Measurements from ENCODE around the gene CACNA1H.
A peak's percentile ranks its signal among the peaks of the same experiment; 100 is the strongest.

Gene CACNA1H

GRCh38 chr16:1152651-1153259, at the start of gene CACNA1H:
Gene CACNA1H (plus strand): TSS chr16:1153106. CDS start chr16:1153738, 632 bp downstream.
- peak; percentile 30 to 62 for DNase-seq (ENCODE audit: low read depth in 2 of 2)

GRCh38 chr16:1103636-1103980, 49.3 kb upstream of the CACNA1H start:
- DNase-seq (ENCODE audit: low read depth in 2 of 2) = no peak

- DNase-seq (ENCODE audit: low read depth in 2 of 2) = peak in 1 of 2 donors; percentile 21
These were observed 46.9 kb upstream of the CACNA1H start for GRCh38 chr16:1105888-1106620.

GRCh38 chr16:1106659-1107058, 46.2 kb upstream of the CACNA1H start:
- no peak for DNase-seq (ENCODE audit: low read depth in 2 of 2)

- no peak for DNase-seq (ENCODE audit: low read depth in 2 of 2)
These were observed 45.8 kb upstream of the CACNA1H start for GRCh38 chr16:1107141-1107540.

GRCh38 chr16:1107731-1108130, 45.2 kb upstream of the CACNA1H start:
- DNase-seq (ENCODE audit: low read depth in 2 of 2) = no peak

- no peak for DNase-seq (ENCODE audit: low read depth in 2 of 2)
These were observed 44.3 kb upstream of the CACNA1H start for GRCh38 chr16:1108299-1109252.

- DNase-seq (ENCODE audit: low read depth in 2 of 2) = no peak
These were observed 43.3 kb upstream of the CACNA1H start for GRCh38 chr16:1109648-1110047.

- no peak for DNase-seq (ENCODE audit: low read depth in 2 of 2)
These were observed 40.3 kb upstream of the CACNA1H start for GRCh38 chr16:1112506-1113184.

- no peak for DNase-seq (ENCODE audit: low read depth in 2 of 2)
These were observed 39.4 kb upstream of the CACNA1H start for GRCh38 chr16:1113489-1113888.

- DNase-seq (ENCODE audit: low read depth in 2 of 2) = no peak
These were observed 38.9 kb upstream of the CACNA1H start for GRCh38 chr16:1113889-1114526.

GRCh38 chr16:1116693-1117077, 36.2 kb upstream of the CACNA1H start:
- no peak for DNase-seq (ENCODE audit: low read depth in 2 of 2)

- no peak for DNase-seq (ENCODE audit: low read depth in 2 of 2)
These were observed 35.6 kb upstream of the CACNA1H start for GRCh38 chr16:1117176-1117900.

GRCh38 chr16:1117926-1118325, 35.0 kb upstream of the CACNA1H start:
- no peak for DNase-seq (ENCODE audit: low read depth in 2 of 2)

GRCh38 chr16:1119129-1119528, 33.8 kb upstream of the CACNA1H start:
- no peak for DNase-seq (ENCODE audit: low read depth in 2 of 2)

- no peak for DNase-seq (ENCODE audit: low read depth in 2 of 2)
These were observed 32.9 kb upstream of the CACNA1H start for GRCh38 chr16:1119766-1120576.

GRCh38 chr16:1120577-1120941, 32.3 kb upstream of the CACNA1H start:
- no peak for DNase-seq (ENCODE audit: low read depth in 2 of 2)

- no peak for DNase-seq (ENCODE audit: low read depth in 2 of 2)
These were observed 31.9 kb upstream of the CACNA1H start for GRCh38 chr16:1121009-1121408.

- DNase-seq (ENCODE audit: low read depth in 2 of 2) = no peak
These were observed 31.1 kb upstream of the CACNA1H start for GRCh38 chr16:1121601-1122397.

All from stimulated activated CD8-positive, alpha-beta memory T cell treated with anti-CD3 and anti-CD28 coated beads, Interleukin-7, amount 100 ng/mL, for 4 hours (primary cell).